Activated naive CD8-positive, alpha-beta T cell (primary cell): ENCODE data around the gene NYAP2.

Source experiments
- H3K27ac Mint-ChIP-seq: one replicate; pipeline ENCODE4 v1.8.0; 2021; ENCODE audit warnings: mixed read lengths
- H3K27me3 Mint-ChIP-seq: one replicate; pipeline ENCODE4 v1.8.0; 2021; ENCODE audit warnings: mixed read lengths
- H3K36me3 Mint-ChIP-seq: one replicate; pipeline ENCODE4 v1.8.0; 2021; ENCODE audit warnings: mixed read lengths
- H3K4me1 Mint-ChIP-seq: one replicate; pipeline ENCODE4 v1.8.0; 2021; ENCODE audit warnings: low read depth, mixed read lengths
- H3K4me3 Mint-ChIP-seq: one replicate; pipeline ENCODE4 v1.8.0; 2021; ENCODE audit warnings: mild to moderate bottlenecking, mixed read lengths
- H3K9me3 Mint-ChIP-seq: one replicate; pipeline ENCODE4 v1.8.0; 2021; ENCODE audit warnings: low read depth, mixed read lengths

NYAP2 gene

GRCh38 chr2:225620227-225620626 is 220.7 kb downstream of the NYAP2 start:
- H3K36me3 Mint-ChIP-seq, result no peaks in the 10 kb centered on the region
- no peaks in the 10 kb centered on the region for H3K9me3 Mint-ChIP-seq
- H3K27ac Mint-ChIP-seq, result no peak overlapping the region
- H3K4me3 Mint-ChIP-seq, result no peak overlapping the region
- H3K4me1 Mint-ChIP-seq, result no peaks in the 10 kb centered on the region
- H3K27me3 Mint-ChIP-seq, result peaks cover 1% of the 10 kb centered on the region

- H3K9me3 Mint-ChIP-seq, result no peaks in the 10 kb centered on the region
- no peak overlapping the region for H3K4me3 Mint-ChIP-seq
- H3K27ac Mint-ChIP-seq, result no peak overlapping the region
- no peaks in the 10 kb centered on the region for H3K36me3 Mint-ChIP-seq
- H3K4me1 Mint-ChIP-seq, result peaks cover 4% of the 10 kb centered on the region
- H3K27me3 Mint-ChIP-seq, result peaks cover 6% of the 10 kb centered on the region
These were observed 231.5 kb downstream of the NYAP2 start for GRCh38 chr2:225630824-225631533.

GRCh38 chr2:225632351-225632750 is 232.8 kb downstream of the NYAP2 start:
- Mint-ChIP-seq H3K36me3 (no peaks in the 10 kb centered on the region), H3K9me3 (no peaks in the 10 kb centered on the region), H3K4me1 (peaks cover 4% of the 10 kb centered on the region), H3K4me3 (no peak overlapping the region), H3K27ac (no peak overlapping the region), H3K27me3 (peaks cover 6% of the 10 kb centered on the region)

GRCh38 chr2:225636558-225636957 is 237.0 kb downstream of the NYAP2 start:
- peaks cover 8% of the 10 kb centered on the region for H3K27me3 Mint-ChIP-seq
- no peak overlapping the region for H3K27ac Mint-ChIP-seq
- no peak overlapping the region for H3K4me3 Mint-ChIP-seq
- no peaks in the 10 kb centered on the region for H3K36me3 Mint-ChIP-seq
- H3K9me3 Mint-ChIP-seq, result no peaks in the 10 kb centered on the region
- no peaks in the 10 kb centered on the region for H3K4me1 Mint-ChIP-seq

GRCh38 chr2:225637259-225637658 is 237.7 kb downstream of the NYAP2 start:
- Mint-ChIP-seq H3K9me3 (no peaks in the 10 kb centered on the region), H3K4me3 (no peak overlapping the region), H3K36me3 (no peaks in the 10 kb centered on the region), H3K27me3 (peaks cover 8% of the 10 kb centered on the region), H3K27ac (no peak overlapping the region), H3K4me1 (no peaks in the 10 kb centered on the region)

GRCh38 chr2:225640550-225640949 is 241.0 kb downstream of the NYAP2 start:
- Mint-ChIP-seq H3K4me3 (no peak overlapping the region), H3K27me3 (peaks cover 4% of the 10 kb centered on the region), H3K4me1 (no peaks in the 10 kb centered on the region), H3K9me3 (peaks cover 4% of the 10 kb centered on the region), H3K27ac (no peak overlapping the region), H3K36me3 (no peaks in the 10 kb centered on the region)

GRCh38 chr2:225649274-225649673 is 249.8 kb downstream of the NYAP2 start:
- no peak overlapping the region for H3K27ac Mint-ChIP-seq
- H3K36me3 Mint-ChIP-seq, result no peaks in the 10 kb centered on the region
- H3K27me3 Mint-ChIP-seq, result no peaks in the 10 kb centered on the region
- H3K9me3 Mint-ChIP-seq, result peaks cover 5% of the 10 kb centered on the region
- no peak overlapping the region for H3K4me3 Mint-ChIP-seq
- no peaks in the 10 kb centered on the region for H3K4me1 Mint-ChIP-seq

GRCh38 chr2:225650041-225650440 is 250.5 kb downstream of the NYAP2 start:
- Mint-ChIP-seq H3K27me3 (no peaks in the 10 kb centered on the region), H3K4me3 (no peak overlapping the region), H3K27ac (no peak overlapping the region), H3K9me3 (peaks cover 5% of the 10 kb centered on the region), H3K36me3 (no peaks in the 10 kb centered on the region), H3K4me1 (no peaks in the 10 kb centered on the region)

- peaks cover 11% of the 10 kb centered on the region for H3K27me3 Mint-ChIP-seq
- H3K36me3 Mint-ChIP-seq, result no peaks in the 10 kb centered on the region
- H3K4me3 Mint-ChIP-seq, result no peak overlapping the region
- H3K9me3 Mint-ChIP-seq, result no peaks in the 10 kb centered on the region
- H3K4me1 Mint-ChIP-seq, result no peaks in the 10 kb centered on the region
- no peak overlapping the region for H3K27ac Mint-ChIP-seq
These were observed 261.0 kb downstream of the NYAP2 start for GRCh38 chr2:225660262-225661131.

- no peaks in the 10 kb centered on the region for H3K36me3 Mint-ChIP-seq
- H3K27ac Mint-ChIP-seq, result no peak overlapping the region
- H3K27me3 Mint-ChIP-seq, result peaks cover 11% of the 10 kb centered on the region
- no peak overlapping the region for H3K4me3 Mint-ChIP-seq
- H3K9me3 Mint-ChIP-seq, result no peaks in the 10 kb centered on the region
- no peaks in the 10 kb centered on the region for H3K4me1 Mint-ChIP-seq
These were observed 262.6 kb downstream of the NYAP2 start for GRCh38 chr2:225662101-225662500.

GRCh38 chr2:225667445-225667844 is 267.9 kb downstream of the NYAP2 start:
- H3K36me3 Mint-ChIP-seq, result no peaks in the 10 kb centered on the region
- H3K9me3 Mint-ChIP-seq, result no peaks in the 10 kb centered on the region
- H3K27ac Mint-ChIP-seq, result no peak overlapping the region
- no peak overlapping the region for H3K4me3 Mint-ChIP-seq
- H3K4me1 Mint-ChIP-seq, result no peaks in the 10 kb centered on the region
- peaks cover 6% of the 10 kb centered on the region for H3K27me3 Mint-ChIP-seq

GRCh38 chr2:225668606-225669266 is 269.2 kb downstream of the NYAP2 start:
- Mint-ChIP-seq H3K4me3 (no peak overlapping the region), H3K36me3 (no peaks in the 10 kb centered on the region), H3K27me3 (peaks cover 4% of the 10 kb centered on the region), H3K4me1 (no peaks in the 10 kb centered on the region), H3K27ac (no peak overlapping the region), H3K9me3 (no peaks in the 10 kb centered on the region)

- Mint-ChIP-seq H3K4me1 (no peaks in the 10 kb centered on the region), H3K27ac (no peak overlapping the region), H3K4me3 (no peak overlapping the region), H3K27me3 (no peaks in the 10 kb centered on the region), H3K36me3 (no peaks in the 10 kb centered on the region), H3K9me3 (no peaks in the 10 kb centered on the region)
These were observed 270.8 kb downstream of the NYAP2 start for GRCh38 chr2:225670111-225670974.

- peaks cover 4% of the 10 kb centered on the region for H3K27me3 Mint-ChIP-seq
- no peaks in the 10 kb centered on the region for H3K9me3 Mint-ChIP-seq
- no peaks in the 10 kb centered on the region for H3K36me3 Mint-ChIP-seq
- no peaks in the 10 kb centered on the region for H3K4me1 Mint-ChIP-seq
- H3K4me3 Mint-ChIP-seq, result no peak overlapping the region
- H3K27ac Mint-ChIP-seq, result no peak overlapping the region
These were observed 279.3 kb downstream of the NYAP2 start for GRCh38 chr2:225678792-225679191.
